IMR-90 (cell line): ENCODE results near the gene GSN. TPM values are rescaled to one million over a fixed set of nuclear protein-coding genes. Genes with fewer than 3 reads are reported as not detected.

Experiments
- ATAC-seq: fragments of 200-7000 bp; cut with Tn5 transposase; 2 replicates; pipeline ENCODE4 v1.9.1; 2020; ENCODE audit warnings: low read depth, mild to moderate bottlenecking, moderate library complexity
- Bru-seq: library from RNA; stranded (reverse); fragments of 400-500 nt; gene quantifications from one replicate; lab custom pipeline; 2021; lab: Mats Ljungman, UMichigan
- BruChase-seq, 2 experiments: library from RNA; stranded (reverse); fragments of 400-500 nt; gene quantifications; one replicate each; lab custom pipeline; 2021; lab: Mats Ljungman, UMichigan
- BruUV-seq: library from RNA; stranded (reverse); fragments of 400-500 nt; replicated peaks from 2 replicates; lab custom pipeline; 2021; lab: Mats Ljungman, UMichigan
- CTCF ChIA-PET: fragments of 300-600 bp; formaldehyde crosslinking; extraction: SDS; loops from one replicate; lab custom pipeline; 2021; ENCODE audit warnings: antibody characterized with exemption; lab: Yijun Ruan, JAX
- POLR2A ChIA-PET: fragments of 300-600 bp; sonication (Branson Sonifier 250); formaldehyde crosslinking; loops from one replicate; lab custom pipeline; 2022; ENCODE audit warnings: antibody characterized with exemption; ENCODE audit not compliant: unreplicated experiment; lab: Charles Lee
- DNase-seq: peaks from one replicate; pipeline ENCODE4 v3.0.0; 2013
- H2AFZ ChIP-seq: replicated peaks from 2 replicates; pipeline ENCODE3; 2013; ENCODE audit warnings: low read length, mild to moderate bottlenecking; ENCODE audit not compliant: poor library complexity
- H2AK5ac ChIP-seq: 2 replicates; pipeline ENCODE4 v1.6.1; 2013; ENCODE audit warnings: low read depth, low read length, inconsistent platforms
- H2AK9ac ChIP-seq: replicated peaks from 2 replicates; pipeline ENCODE3; 2013; ENCODE audit warnings: mild to moderate bottlenecking, low read depth, low read length, moderate library complexity; ENCODE audit not compliant: poor library complexity
- H2BK120ac ChIP-seq: 2 replicates; pipeline ENCODE4 v1.6.1; 2013; ENCODE audit warnings: low read depth, low read length, inconsistent platforms
- H2BK15ac ChIP-seq: 3 replicates; pipeline ENCODE4 v1.6.1; 2013; ENCODE audit warnings: low read depth, low read length, inconsistent platforms
- H2BK20ac ChIP-seq: 2 replicates; pipeline ENCODE4 v1.6.1; 2013; ENCODE audit warnings: low read depth, mild to moderate bottlenecking, inconsistent platforms, low read length, moderate library complexity
- H2BK5ac ChIP-seq: 2 replicates; pipeline ENCODE4 v1.6.1; 2013; ENCODE audit warnings: mild to moderate bottlenecking, low read depth, low read length, inconsistent platforms; ENCODE audit not compliant: poor library complexity, severe bottlenecking
- H3K14ac ChIP-seq: replicated peaks from 2 replicates; pipeline ENCODE4 v1.6.1; 2013; ENCODE audit warnings: low read depth, low read length, inconsistent platforms
- H3K18ac ChIP-seq: 2 replicates; pipeline ENCODE4 v1.6.1; 2013; ENCODE audit warnings: low read depth, low read length, control low read depth
- H3K23ac ChIP-seq: 2 replicates; pipeline ENCODE4 v1.6.1; 2013; ENCODE audit warnings: low read depth, low read length, inconsistent platforms
- H3K27ac ChIP-seq: 2 replicates; pipeline ENCODE4 v1.5.1; 2013; ENCODE audit warnings: mild to moderate bottlenecking, control low read depth, low read length; ENCODE audit not compliant: insufficient read depth
- H3K27me3 ChIP-seq: 2 replicates; pipeline ENCODE4 v1.6.1; 2013; ENCODE audit warnings: low read length; ENCODE audit not compliant: control insufficient read depth, insufficient read depth
- H3K36me3 ChIP-seq: 2 replicates; pipeline ENCODE4 v1.6.1; 2013; ENCODE audit warnings: low read length, mixed read lengths; ENCODE audit not compliant: control insufficient read depth, insufficient read depth
- H3K4ac ChIP-seq: 2 replicates; pipeline ENCODE4 v1.6.1; 2013; ENCODE audit warnings: low read depth, low read length, inconsistent platforms
- H3K4me1 ChIP-seq: 2 replicates; pipeline ENCODE4 v1.6.1; 2013; ENCODE audit warnings: low read length, mixed read lengths; ENCODE audit not compliant: control insufficient read depth, insufficient read depth
- H3K4me2 ChIP-seq: 2 replicates; pipeline ENCODE4 v1.6.1; 2013; ENCODE audit warnings: low read depth, mild to moderate bottlenecking, control low read depth, low read length, moderate library complexity
- H3K4me3 ChIP-seq: 2 replicates; pipeline ENCODE4 v1.5.1; 2013; ENCODE audit warnings: low read depth, mild to moderate bottlenecking, control low read depth, low read length, moderate library complexity; ENCODE audit not compliant: insufficient read depth
- H3K56ac ChIP-seq: 2 replicates; pipeline ENCODE4 v1.6.1; 2013; ENCODE audit warnings: low read length, inconsistent platforms; ENCODE audit not compliant: insufficient read depth; ENCODE audit errors: extremely low read depth
- H3K79me1 ChIP-seq, 2 experiments: 2 replicates each; pipeline ENCODE4 v1.6.1; 2013; ENCODE audit warnings: low read length in 2 of 2, inconsistent platforms in 1 of 2, low read depth in 1 of 2
- H3K9ac ChIP-seq: 2 replicates; pipeline ENCODE4 v1.6.1; 2013; ENCODE audit warnings: low read depth, low read length, control low read depth
- H3K9me1 ChIP-seq: 2 replicates; pipeline ENCODE4 v1.6.1; 2013; ENCODE audit warnings: low read length, inconsistent platforms; ENCODE audit not compliant: insufficient read depth
- H3K9me3 ChIP-seq: 2 replicates; pipeline ENCODE4 v1.6.1; 2013; ENCODE audit warnings: low read length; ENCODE audit not compliant: control insufficient read depth, insufficient read depth
- H4K20me1 ChIP-seq: 2 replicates; pipeline ENCODE4 v1.6.1; 2013; ENCODE audit warnings: low read length, inconsistent platforms; ENCODE audit not compliant: insufficient read depth
- H4K5ac ChIP-seq: 2 replicates; pipeline ENCODE4 v1.6.1; 2013; ENCODE audit warnings: mild to moderate bottlenecking, low read depth, low read length, control low read depth
- H4K8ac ChIP-seq, 2 experiments: 2 replicates each; pipeline ENCODE4 v1.6.1; 2013; ENCODE audit warnings: low read depth in 2 of 2, low read length in 2 of 2, control low read depth in 1 of 2, inconsistent platforms in 1 of 2
- H4K91ac ChIP-seq: 2 replicates; pipeline ENCODE4 v1.6.1; 2013; ENCODE audit warnings: low read depth, low read length, inconsistent platforms; ENCODE audit not compliant: insufficient read depth
- MAZ ChIP-seq: IDR thresholded peaks from 2 replicates; pipeline ENCODE4 v1.6.1; 2012; ENCODE audit warnings: low read depth, mild to moderate bottlenecking, low read length, improper control_type of control experiment, moderate library complexity, borderline replicate concordance
- MXI1 ChIP-seq: IDR thresholded peaks from 2 replicates; pipeline ENCODE4 v1.6.1; 2012; ENCODE audit warnings: low read depth, mild to moderate bottlenecking, low read length, moderate library complexity, borderline replicate concordance
- POLR2A ChIP-seq: IDR thresholded peaks from 2 replicates; pipeline ENCODE4 v1.6.1; 2012; ENCODE audit warnings: mild to moderate bottlenecking, low read depth, low read length
- WGBS, 2 experiments: methylation state at CpG; one replicate each; pipeline versions ENCODE4 v1.1.5 to v1.1.7; 2013; ENCODE audit warnings: missing lambda C conversion rate in 2 of 2; ENCODE audit not compliant: insufficient read length in 1 of 2; ENCODE audit errors: extremely low coverage in 2 of 2; 5-methylcytosine and 5-hydroxymethylcytosine counted together
- dilution Hi-C: fragments of 300-500 bp; cut with HindIII; formaldehyde crosslinking; loops from one replicate; pipeline ENCODE4 v1.14.3; 2018; ENCODE audit warnings: low sequenced_read_pairs; ENCODE audit not compliant: unreplicated experiment
- in situ Hi-C: fragments of 300-500 bp; cut with MboI; formaldehyde crosslinking; loops from 3 replicates; pipeline ENCODE4 v1.14.3; 2019; ENCODE audit warnings: low sequenced_read_pairs, inconsistent platforms, mixed read lengths
- intact Hi-C: fragments of 100-400 bp; cut with micrococcal nuclease; formaldehyde crosslinking; loops from 2 replicates; pipeline ENCODE4 v1.10.0; 2022
- long read RNA-seq: library from polyadenylated mRNA; unstranded; transcript quantifications from one replicate; pipeline ENCODE4 v2.0.0, GENCODE V29; 2021; ENCODE audit not compliant: unreplicated experiment
- polyA plus RNA-seq, 3 experiments: library from polyadenylated mRNA; depleted of rRNA; stranded (reverse); fragments of >200 nt; gene quantifications; 2 replicates each; pipeline ENCODE4 v1.2.3, GENCODE V29; 2012; ENCODE audit warnings: low replicate concordance in 1 of 3
- total RNA-seq: library from RNA; depleted of rRNA; stranded (reverse); fragments of >200 nt; gene quantifications from 2 replicates; pipeline ENCODE4 v1.2.3, GENCODE V29; 2012; rRNA removed
- TF ChIP-seq, protein P1 (sequence below): fragments of 150-350 bp; IDR thresholded peaks from 2 replicates; pipeline ENCODE4 v1.6.1; 2016; ENCODE audit warnings: low read depth, mild to moderate bottlenecking, low read length, moderate library complexity, borderline replicate concordance

Gene GSN
- 461 and 547 TPM in 2 replicates for total RNA-seq
- polyA plus RNA-seq (2012; rRNA removed): 482 and 495 TPM in 2 replicates
- polyA plus RNA-seq (2012; cell fraction: cytosol; rRNA removed): 396 and 740 TPM in 2 replicates
- 382 and 609 TPM in 2 replicates for polyA plus RNA-seq (2012; cell fraction: nucleus; rRNA removed; ENCODE audit: low replicate concordance)
- percentile 83 among the genes with signal in this experiment for Bru-seq, nascent RNA
- percentile 89 among the genes with signal in this experiment for BruChase-seq, experiment 1, labeled RNA remaining after a 6-hour chase
- BruChase-seq, experiment 2, labeled RNA remaining after a 2-hour chase: percentile 92 among the genes with signal in this experiment
- long read RNA-seq, transcript GSN-209 (19 exons, 2,702 nt): minor isoform, 11 of 951 reads
- long read RNA-seq, transcript GSN-204 (17 exons, 2,657 nt): major isoform, 56 of 951 reads
- long read RNA-seq, transcript GSN-203 (19 exons, 2,664 nt): minor isoform, 44 of 951 reads
- long read RNA-seq, partial matches to known transcripts: 208 of 951 reads
- long read RNA-seq, other reads (novel, unspliced or antisense): 632 of 951 reads

DNA sequence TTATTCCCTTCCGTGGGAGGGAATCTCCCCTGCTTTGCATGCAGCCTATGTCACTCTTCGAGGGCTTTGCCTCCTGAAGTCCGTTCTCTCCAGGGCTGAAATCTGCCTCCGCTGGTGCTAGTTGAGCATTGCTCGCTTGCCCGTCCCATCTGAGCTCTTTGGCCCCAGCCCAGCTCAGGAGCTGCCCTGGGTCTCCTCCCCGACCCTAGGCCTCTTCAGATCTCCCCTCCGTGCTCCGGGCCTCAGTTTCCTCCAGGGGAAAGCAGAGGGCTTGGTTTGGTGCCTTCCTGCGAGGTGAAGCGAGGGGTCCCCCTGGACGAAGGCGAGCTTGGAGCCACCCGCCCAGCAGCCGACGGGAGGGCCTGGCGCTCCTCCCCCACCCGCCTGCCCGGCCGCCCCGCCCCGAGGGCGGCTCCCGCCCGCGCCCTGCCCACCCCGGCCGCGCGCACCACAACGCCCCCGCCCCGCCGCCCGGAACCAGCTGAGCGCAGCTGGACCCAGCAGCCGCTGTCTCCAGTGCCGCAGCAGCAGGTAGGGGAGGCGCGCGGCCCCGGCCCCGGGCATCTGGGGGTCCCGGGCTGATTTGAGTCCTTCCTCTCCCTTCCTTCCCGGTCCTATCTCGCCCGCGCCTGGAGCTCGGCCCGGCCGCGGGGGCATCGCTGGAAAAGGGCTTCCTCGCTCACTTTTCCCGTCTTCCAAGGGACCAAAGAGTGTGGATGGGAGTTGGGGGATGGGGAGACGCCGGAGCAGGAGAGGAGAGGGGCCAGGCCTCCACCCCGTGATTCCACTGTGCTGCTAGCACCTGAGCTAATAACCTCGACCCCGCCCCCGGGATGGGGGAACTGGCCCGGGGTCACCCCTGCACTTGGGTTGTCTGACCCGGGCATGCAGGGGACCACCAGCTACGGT lies at the start of gene GSN:
Gene GSN, plus strand, starts transcription at position 474 of the 909 bp plus-strand sequence. CDS start 33,810 bp downstream, outside the sequence.
- H2BK5ac ChIP-seq: peak within 1 kb of the TSS; percentile 89
- ChIA-PET CTCF (interaction anchor here (0.6 to 2.1 kb wide), 5 partner anchors 22 to 783 kb away, joined by 3 to 8 read pairs (median 4); no protein-coding TSS in a partner anchor), POLR2A (interaction anchor here (0.6 to 0.9 kb wide), 2 partner anchors 10 to 15 kb away, joined by 4 to 5 read pairs; no protein-coding TSS in a partner anchor)
- H2BK15ac ChIP-seq: peak within 1 kb of the TSS; percentile 93; the same call in 2 of the 3 replicates
- peak within 1 kb of the TSS; percentile 94 for H3K4me2 ChIP-seq
- H3K4me3 ChIP-seq: peak within 1 kb of the TSS; percentile 91
- peak within 1 kb of the TSS; percentile 95 for H2AFZ ChIP-seq
- H2BK20ac ChIP-seq: peak within 1 kb of the TSS; percentile 93
- intact Hi-C loops: loop anchor here (2.0 kb wide), 1 partner anchor 45 kb away; no protein-coding TSS in a partner anchor
- H3K4ac ChIP-seq: peak within 1 kb of the TSS; percentile 98
- no peak for TF ChIP-seq POLR2A
- peak; percentile 34; the same call in 1 of the 2 replicates for TF ChIP-seq MAZ
- no peak for TF ChIP-seq MXI1
- TF ChIP-seq, protein P1, sequence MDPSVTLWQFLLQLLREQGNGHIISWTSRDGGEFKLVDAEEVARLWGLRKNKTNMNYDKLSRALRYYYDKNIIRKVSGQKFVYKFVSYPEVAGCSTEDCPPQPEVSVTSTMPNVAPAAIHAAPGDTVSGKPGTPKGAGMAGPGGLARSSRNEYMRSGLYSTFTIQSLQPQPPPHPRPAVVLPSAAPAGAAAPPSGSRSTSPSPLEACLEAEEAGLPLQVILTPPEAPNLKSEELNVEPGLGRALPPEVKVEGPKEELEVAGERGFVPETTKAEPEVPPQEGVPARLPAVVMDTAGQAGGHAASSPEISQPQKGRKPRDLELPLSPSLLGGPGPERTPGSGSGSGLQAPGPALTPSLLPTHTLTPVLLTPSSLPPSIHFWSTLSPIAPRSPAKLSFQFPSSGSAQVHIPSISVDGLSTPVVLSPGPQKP: no peak
- peak within 1 kb of the TSS; percentile 95 for H2AK9ac ChIP-seq
- DNase-seq: peak; percentile 50
- H3K79me1 ChIP-seq: peaks cover 18 to 52% of the 10 kb centered on the region in 2 experiments
- peaks cover 24% of the 10 kb centered on the region for H3K4me1 ChIP-seq
- peak within 1 kb of the TSS; percentile 84 for H4K91ac ChIP-seq
- no TSS peak for BruUV-seq
- WGBS, 2 experiments: 11% methylated on average over 7 of the region's 64 CpGs; no CpG with 5 or more reads in 1 of the 2 experiments
- peak within 1 kb of the TSS; percentile 98 for H2BK120ac ChIP-seq
- H4K20me1 ChIP-seq: peaks cover 17% of the 10 kb centered on the region
- peak within 1 kb of the TSS; percentile 86 for H3K18ac ChIP-seq
- H2AK5ac ChIP-seq: peak within 1 kb of the TSS; percentile 89
- H3K27me3 ChIP-seq: no peaks in the 10 kb centered on the region
- peak within 1 kb of the TSS; percentile 82 for H3K9ac ChIP-seq
- ATAC-seq: peak; percentile 84
- H3K14ac ChIP-seq: peak within 1 kb of the TSS; percentile 99
- in situ Hi-C loops: no loop called here
- dilution Hi-C loops: no loop called here
- H3K36me3 ChIP-seq: peaks cover 2% of the 10 kb centered on the region; the same call in 1 of the 2 replicates
- H4K5ac ChIP-seq: peak within 1 kb of the TSS; percentile 92
- peak within 1 kb of the TSS; percentile 71 to 95; a peak in 3 of 4 replicates for H4K8ac ChIP-seq
- H3K9me3 ChIP-seq: no peaks in the 10 kb centered on the region
- peak within 1 kb of the TSS; percentile 92 for H3K56ac ChIP-seq
- peaks cover 23% of the 10 kb centered on the region for H3K9me1 ChIP-seq
- H3K27ac ChIP-seq: peak within 1 kb of the TSS; percentile 87
- H3K23ac ChIP-seq: peak within 1 kb of the TSS; percentile 92
